Measurements from ENCODE around the gene NPPB. TPM values are rescaled to one million over a fixed set of nuclear protein-coding genes. Genes with fewer than 3 reads are reported as not detected.
"Not testable (repeated sequence)": the region's sequence is repeated elsewhere in the genome, so short reads cannot be mapped to it uniquely, and the experiment has no call there.

NPPB gene
- polyA plus RNA-seq, 2 of the 4 experiments (the other 2 are of a cell fraction), result 0.18 TPM; not detected in 1

GRCh38 chr1:11898086-11898785 lies 39.5 kb upstream of the NPPB start:
- 0 out of 3 replicates have a peak, but pooled peaks cover 3% of the 10 kb centered on the region for H3K4me1 ChIP-seq
- no peak overlapping the region for H3K4me3 ChIP-seq
- WGBS (ENCODE audit: missing lambda C conversion rate), result 55% methylated on average over 27 of the region's 38 CpGs
- H3K4me2 ChIP-seq, result no peak overlapping the region
- no peak for FAIRE-seq
- DNase-seq (ENCODE audit: low read depth in 1 of 2, low spot score in 1 of 2), result no peak
- H3K27ac ChIP-seq, result no peak overlapping the region
- no peak for TF ChIP-seq CBX8 (IDR thresholded peaks at IDR 0.05)
- TF ChIP-seq ZC3H11A (IDR thresholded peaks at IDR 0.05), result no peak
- no peak for TF ChIP-seq TP53 (CRISPR knock-in tag; IDR thresholded peaks at IDR 0.05)
- TF ChIP-seq RARB (CRISPR knock-in tag; IDR thresholded peaks at IDR 0.05), result no peak
- TF ChIP-seq KDM5A (IDR thresholded peaks at IDR 0.05), result no peak
- no peak for TF ChIP-seq POLR2A (IDR thresholded peaks at IDR 0.05; ENCODE audit: low read length)
- ATAC-seq, result 0 out of 6 replicates have a peak, but pooled peaks of 1 of the 2 experiments have one; percentile 13
- no peaks in the 10 kb centered on the region for H3K9me3 ChIP-seq
- CTCF ChIA-PET, result interaction anchor here (0.6 to 1.0 kb wide), 2 partner anchors 44 to 56 kb away, joined by 3 to 6 read pairs; no protein-coding TSS in a partner anchor
- POLR2A ChIA-PET, result no interaction called here

- H3K4me2 ChIP-seq; ATAC-seq; FAIRE-seq; DNase-seq (ENCODE audit: low read depth in 1 of 2, low spot score in 1 of 2); H3K9me3 ChIP-seq; H3K27ac ChIP-seq; H3K4me3 ChIP-seq; H3K4me1 ChIP-seq: not testable (repeated sequence)
- 0% methylated on average over 1 of the region's 1 CpG for WGBS (ENCODE audit: missing lambda C conversion rate)
- ChIA-PET CTCF (interaction anchor here (0.7 to 4.9 kb wide), 10 partner anchors 9 to 60 kb away, joined by 4 to 48 read pairs (median 8); no protein-coding TSS in a partner anchor), POLR2A (interaction anchor here (1.3 kb wide), 1 partner anchor 15 kb away, joined by 3 read pairs; no protein-coding TSS in a partner anchor)
Measured at GRCh38 chr1:11894501-11894900, 35.8 kb upstream of the NPPB start.

GRCh38 chr1:11893907-11894251 lies 35.1 kb upstream of the NPPB start:
- Histone ChIP-seq H3K9me3 (no peaks in the 10 kb centered on the region), H3K4me3 (no peak overlapping the region), H3K4me2 (no peak overlapping the region), H3K4me1 (no peaks in the 10 kb centered on the region), H3K27ac (no peak overlapping the region)
- DNase-seq (ENCODE audit: low read depth in 1 of 2, low spot score in 1 of 2), result peak; percentile 42 to 80
- no peak for FAIRE-seq
- WGBS (ENCODE audit: missing lambda C conversion rate), result no CpG with 5 or more reads among the region's 5 CpGs
- POLR2A ChIA-PET, result interaction anchor here (0.7 kb wide), 1 partner anchor 14 kb away, joined by 3 read pairs; no protein-coding TSS in a partner anchor
- ATAC-seq, result peak; percentile 90 to 94
- CTCF ChIA-PET, result interaction anchor here (0.7 to 4.9 kb wide), 15 partner anchors 9 to 60 kb away, joined by 4 to 48 read pairs (median 5); no protein-coding TSS in a partner anchor
- TF ChIP-seq MAZ (IDR thresholded peaks at IDR 0.05; ENCODE audit: borderline replicate concordance, low read depth, low read length), result no peak
- no peak for TF ChIP-seq CEBPB (IDR thresholded peaks at IDR 0.05)
- TF ChIP-seq FOSB (CRISPR knock-in tag; IDR thresholded peaks at IDR 0.05), result no peak
- TF ChIP-seq RAD21 (conservative IDR thresholded peaks at IDR 0.05 in 1 of 2, IDR thresholded peaks at IDR 0.05 in 1 of 2), result peak; percentile 61 to 80
- TF ChIP-seq SMC3 (IDR thresholded peaks at IDR 0.05), result peak; percentile 68
- TF ChIP-seq EP300 (IDR thresholded peaks at IDR 0.05), result no peak
- TF ChIP-seq RNF2 (IDR thresholded peaks at IDR 0.05; ENCODE audit: borderline replicate concordance, low read depth), result no peak
- TF ChIP-seq JUN (IDR thresholded peaks at IDR 0.05), result no peak
- no peak for TF ChIP-seq HMGXB4 (CRISPR knock-in tag; IDR thresholded peaks at IDR 0.05; ENCODE audit: borderline replicate concordance)
- TF ChIP-seq MAFK (IDR thresholded peaks at IDR 0.05; ENCODE audit: partially characterized antibody), result no peak
- no peak for TF ChIP-seq USF2 (IDR thresholded peaks at IDR 0.05)
- TF ChIP-seq JUNB (IDR thresholded peaks at IDR 0.05), result no peak
- TF ChIP-seq FOXS1 (CRISPR knock-in tag; IDR thresholded peaks at IDR 0.05), result no peak
- TF ChIP-seq FOSL2 (IDR thresholded peaks at IDR 0.05), result no peak
- no peak for TF ChIP-seq FOSL2 (CRISPR knock-in tag; IDR thresholded peaks at IDR 0.05)
- TF ChIP-seq ZFP36 (IDR thresholded peaks at IDR 0.05; ENCODE audit: borderline replicate concordance, partially characterized antibody), result no peak
- no peak for TF ChIP-seq BHLHE40 (IDR thresholded peaks at IDR 0.05; ENCODE audit: low read depth, low read length)
- TF ChIP-seq BCL3 (IDR thresholded peaks at IDR 0.05), result no peak
- no peak for TF ChIP-seq HDAC2 (IDR thresholded peaks at IDR 0.05)
- TF ChIP-seq HOXB5 (CRISPR knock-in tag; IDR thresholded peaks at IDR 0.05), result no peak
- peak; percentile 57 for TF ChIP-seq CTCF (IDR thresholded peaks at IDR 0.05)

Data from A549 (cell line).